GM19025 (cell line): ENCODE data around the gene DNAJB4.

Experiments used
- ATAC-seq: cut with Tn5 transposase; IDR thresholded peaks from one replicate; pipeline ENCODE4 v1.9.1; 2021; ENCODE audit warnings: mild to moderate bottlenecking, low read depth, moderate library complexity; ENCODE audit not compliant: unreplicated experiment

The DNAJB4 gene

GRCh38 chr1:78033797-78034172 is 29.0 kb downstream of the DNAJB4 start:
- ATAC-seq = no peak

- ATAC-seq = no peak
These were observed 30.4 kb downstream of the DNAJB4 start for GRCh38 chr1:78035121-78035520.

- ATAC-seq = no peak
These were observed 31.7 kb downstream of the DNAJB4 start for GRCh38 chr1:78036450-78036849.

- no peak for ATAC-seq
These were observed 33.3 kb downstream of the DNAJB4 start for GRCh38 chr1:78038071-78038470.

- no peak for ATAC-seq
These were observed 33.8 kb downstream of the DNAJB4 start for GRCh38 chr1:78038491-78038939.

- no peak for ATAC-seq
These were observed 35.8 kb downstream of the DNAJB4 start for GRCh38 chr1:78040484-78041089.

GRCh38 chr1:78043436-78043835 is 38.7 kb downstream of the DNAJB4 start:
- no peak for ATAC-seq

GRCh38 chr1:78044796-78045562 is 40.2 kb downstream of the DNAJB4 start:
- ATAC-seq = no peak

- no peak for ATAC-seq
These were observed 40.8 kb downstream of the DNAJB4 start for GRCh38 chr1:78045563-78045925.

- ATAC-seq = no peak
These were observed 41.4 kb downstream of the DNAJB4 start, which contains the start of gene GIPC2 for GRCh38 chr1:78045926-78046778. TSS of gene GIPC2 (plus strand) at chr1:78045966. CDS start at chr1:78046095, 129 bp downstream.

- no peak for ATAC-seq
These were observed 42.4 kb downstream of the DNAJB4 start for GRCh38 chr1:78047106-78047505.

- no peak for ATAC-seq
These were observed 42.9 kb downstream of the DNAJB4 start for GRCh38 chr1:78047631-78048030.

GRCh38 chr1:78048446-78048845 is 43.7 kb downstream of the DNAJB4 start:
- ATAC-seq = no peak

GRCh38 chr1:78049396-78049795 is 44.7 kb downstream of the DNAJB4 start:
- ATAC-seq = no peak

- ATAC-seq = no peak
These were observed 46.3 kb downstream of the DNAJB4 start for GRCh38 chr1:78051005-78051404.

- ATAC-seq = no peak
These were observed 48.1 kb downstream of the DNAJB4 start for GRCh38 chr1:78052685-78053405.

GRCh38 chr1:78053498-78053897 is 48.8 kb downstream of the DNAJB4 start:
- no peak for ATAC-seq

GRCh38 chr1:78054559-78054958 is 49.8 kb downstream of the DNAJB4 start:
- ATAC-seq = no peak

- ATAC-seq = no peak
These were observed 50.2 kb downstream of the DNAJB4 start for GRCh38 chr1:78054972-78055371.

GRCh38 chr1:78055565-78056132 is 50.9 kb downstream of the DNAJB4 start:
- ATAC-seq = no peak
